SIG-M5 (cell line): ENCODE results near the gene PREB.
"Not testable (repeated sequence)": the region's sequence is repeated elsewhere in the genome, so short reads cannot be mapped to it uniquely, and the experiment has no call there.

Experiments
- DNase-seq: peaks from one replicate; lab custom pipeline; 2025; lab: John Stamatoyannopoulos, UW

PREB gene

GRCh38 chr2:27127883-27128667, 6.4 kb downstream of the PREB start:
- no peak for DNase-seq

- DNase-seq: no peak
These were observed 8.2 kb downstream of the PREB start for GRCh38 chr2:27126252-27126710.

- DNase-seq: no peak
These were observed 9.3 kb downstream of the PREB start for GRCh38 chr2:27125104-27125503.

- DNase-seq: no peak
These were observed 10.9 kb downstream of the PREB start, which contains the start of gene ABHD1 for GRCh38 chr2:27123302-27124150. TSS of gene ABHD1 (plus strand) at chr2:27123815. CDS start at chr2:27123949, 134 bp downstream.

GRCh38 chr2:27122791-27123190, 11.6 kb downstream of the PREB start:
- no peak for DNase-seq

GRCh38 chr2:27121906-27122305, 12.5 kb downstream of the PREB start:
- DNase-seq: no peak

- DNase-seq: not testable (repeated sequence)
These were observed 15.1 kb downstream of the PREB start for GRCh38 chr2:27119330-27119670.

- DNase-seq: no peak
These were observed 15.7 kb downstream of the PREB start, which contains the start of gene CGREF1 for GRCh38 chr2:27118525-27119329. TSS of gene CGREF1 (minus strand) at chr2:27119128. CDS start at chr2:27104366, 14,762 bp downstream.

- DNase-seq: no peak
These were observed 16.4 kb downstream of the PREB start for GRCh38 chr2:27117995-27118524.

- DNase-seq: no peak
These were observed 18.9 kb downstream of the PREB start for GRCh38 chr2:27115519-27115918.

- DNase-seq: not testable (repeated sequence)
These were observed 22.9 kb downstream of the PREB start for GRCh38 chr2:27111392-27112078.

GRCh38 chr2:27110603-27111352, 23.7 kb downstream of the PREB start:
- not testable (repeated sequence) for DNase-seq

- no peak for DNase-seq
These were observed 25.4 kb downstream of the PREB start for GRCh38 chr2:27109083-27109482.

GRCh38 chr2:27108221-27108620, 26.2 kb downstream of the PREB start:
- DNase-seq: no peak

- DNase-seq: no peak
These were observed 28.5 kb downstream of the PREB start for GRCh38 chr2:27105981-27106380.

GRCh38 chr2:27102329-27102728, 32.1 kb downstream of the PREB start:
- no peak for DNase-seq

GRCh38 chr2:27100036-27100435, 34.4 kb downstream of the PREB start:
- DNase-seq: no peak

GRCh38 chr2:27099334-27099955, 35.0 kb downstream of the PREB start:
- DNase-seq: no peak

GRCh38 chr2:27097341-27097740, 37.1 kb downstream of the PREB start:
- DNase-seq: no peak

- DNase-seq: no peak
These were observed 37.6 kb downstream of the PREB start for GRCh38 chr2:27096748-27097297.
